Subcutaneous adipose tissue (tissue), 4 donors: Measurements from ENCODE around the gene ITPKB. TPM values are rescaled to one million over a fixed set of nuclear protein-coding genes. Genes with fewer than 3 reads are reported as not detected.

ENCODE experiments used
- CTCF ChIP-seq: fragments of 450-650 bp; IDR thresholded peaks from one replicate; pipeline ENCODE4 v1.5.1; 2016; ENCODE audit warnings: low read depth, mild to moderate bottlenecking, control low read depth, antibody characterized with exemption, moderate library complexity
- total RNA-seq, 4 donors: library from RNA; depleted of rRNA; stranded (reverse); fragments of >200 nt; gene quantifications; one replicate each; pipeline ENCODE4 v1.1.0, GENCODE V29; 2016

ITPKB gene
- total RNA-seq, 4 donors from 2014 or later: 16.6 to 72.5 (median 28.1) TPM

DNA sequence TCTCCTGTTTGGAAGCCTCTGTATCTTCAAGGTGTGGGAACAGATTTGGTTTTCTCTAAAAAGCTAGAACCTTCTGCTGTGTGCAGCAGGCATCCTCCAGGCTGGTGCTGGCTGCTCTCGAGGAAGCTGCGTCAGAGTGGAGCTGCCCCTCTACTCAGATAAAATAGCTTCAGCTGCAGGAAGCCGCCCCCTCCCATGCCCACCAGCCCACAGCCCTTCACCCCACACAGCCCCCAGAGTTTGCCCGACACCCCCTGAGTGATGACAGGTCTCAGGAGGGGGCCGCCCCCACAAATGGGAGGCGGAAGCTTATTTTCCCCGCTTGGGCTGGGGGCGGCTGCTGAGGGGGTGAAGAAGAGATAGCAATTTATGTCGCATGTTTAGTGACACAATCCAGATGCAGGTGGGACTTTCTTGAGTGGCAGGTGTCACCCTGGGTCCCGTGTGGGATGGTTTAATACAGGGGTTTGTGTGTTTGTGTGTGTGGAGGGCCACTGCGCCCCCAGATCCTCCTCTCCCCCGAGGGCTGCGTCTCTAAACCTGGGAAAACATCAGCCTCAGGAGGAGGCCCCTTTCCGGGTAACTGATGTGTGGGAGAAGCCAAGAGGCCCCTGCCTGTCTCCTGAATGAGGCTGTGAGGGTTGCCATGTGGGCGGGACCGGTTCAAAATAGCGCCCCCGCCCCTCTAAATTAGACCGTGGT lies 135.1 kb downstream of the ITPKB start:
- TF ChIP-seq CTCF: no peak

- TF ChIP-seq CTCF: no peak
Observed at GRCh38 chr1:226603022-226603857, 135.8 kb downstream of the ITPKB start.

DNA sequence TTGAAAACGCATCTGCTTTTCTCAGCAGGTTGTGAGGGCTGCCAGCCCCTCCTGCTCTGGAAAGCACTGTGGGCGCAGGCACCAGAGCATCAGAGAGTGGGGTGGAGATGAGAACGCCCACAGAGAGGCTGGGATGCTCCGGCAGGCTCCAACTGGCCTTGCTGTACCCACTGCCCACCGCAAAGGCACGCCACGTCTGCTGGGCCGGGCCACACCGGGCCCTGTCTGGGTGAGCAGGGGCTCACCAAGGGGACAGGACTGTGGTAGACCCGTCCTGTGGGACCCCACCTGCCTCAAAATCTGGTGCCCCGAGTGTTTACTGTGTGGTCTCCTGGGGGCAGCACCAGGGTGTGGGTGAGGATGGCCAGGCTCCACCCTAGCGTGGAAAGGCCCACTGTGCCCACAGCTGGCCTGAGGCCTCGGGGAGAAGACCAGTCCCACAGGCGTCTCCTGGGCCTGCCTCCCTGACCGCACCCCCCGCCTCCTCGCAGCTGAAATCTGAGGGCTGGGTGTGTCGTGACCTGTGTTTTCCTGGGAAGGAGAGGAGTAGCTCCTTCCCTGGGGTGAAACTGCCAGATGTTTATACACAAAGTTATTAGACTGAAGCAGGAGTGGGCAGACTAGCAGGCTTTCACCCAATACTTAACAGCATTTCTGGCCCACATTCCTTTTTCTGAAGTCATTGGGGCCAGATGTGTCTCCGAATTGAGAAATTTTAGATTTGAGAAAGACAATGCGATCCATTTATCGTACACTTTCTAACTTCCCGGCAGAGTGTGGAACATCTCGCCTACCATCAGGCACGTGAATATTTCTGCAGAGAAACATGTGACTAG lies 136.7 kb downstream of the ITPKB start:
- no peak for TF ChIP-seq CTCF

DNA sequence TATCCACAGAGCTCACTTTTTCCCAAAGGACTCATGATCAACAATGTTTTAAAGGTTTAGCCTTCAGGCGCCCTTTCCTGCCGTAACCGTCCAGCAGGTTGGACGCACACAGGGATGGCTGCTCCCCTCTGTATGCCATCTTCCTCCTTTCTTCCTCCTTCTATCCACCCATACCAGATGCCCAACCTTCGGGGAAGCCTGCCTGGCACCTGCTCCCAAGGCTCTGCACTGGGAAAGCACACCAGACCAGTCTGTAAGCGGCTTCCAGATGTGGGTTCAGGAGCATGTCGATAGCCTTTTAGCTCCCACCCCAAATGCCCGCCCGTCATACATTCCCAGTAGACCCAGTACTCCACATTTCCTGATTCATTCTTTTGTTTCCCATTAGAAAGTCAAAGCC lies 137.6 kb downstream of the ITPKB start:
- TF ChIP-seq CTCF: no peak

- no peak for TF ChIP-seq CTCF
Observed at GRCh38 chr1:226600254-226600653, 138.8 kb downstream of the ITPKB start.

GRCh38 chr1:226599636-226600238 lies 139.3 kb downstream of the ITPKB start:
- TF ChIP-seq CTCF: no peak

DNA sequence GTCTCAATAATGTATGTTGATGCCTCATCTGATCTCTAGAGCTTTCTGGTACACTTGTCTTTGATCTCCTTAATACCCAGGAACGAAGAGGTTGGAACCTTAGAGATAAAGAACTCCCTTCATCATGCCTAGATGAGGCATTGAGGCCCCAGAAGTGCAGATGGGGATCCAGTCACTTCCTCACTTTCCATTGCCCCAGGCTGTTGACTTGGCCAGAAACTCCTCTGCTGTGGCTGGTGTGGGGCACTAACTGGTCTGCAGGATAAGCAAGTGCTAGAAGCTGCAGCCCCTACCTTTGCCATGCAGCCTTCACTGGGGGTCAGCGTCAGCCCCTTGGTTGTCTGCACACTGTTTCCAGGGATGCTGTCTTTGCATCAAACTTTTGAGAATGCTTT lies 140.6 kb downstream of the ITPKB start:
- TF ChIP-seq CTCF: no peak
